Tibial artery (tissue), 4 donors: ENCODE results near the gene JUNB.

Experiments
- DNase-seq, 2 donors: peaks; one replicate each; pipeline ENCODE4 v3.0.0-alpha.2; 2019
- H3K27ac ChIP-seq, 2 donors: fragments of 200-600 bp; sonication (generic) in 1 of 2; 1 replicate in 1 of 2; 2 replicates in 1 of 2; pipeline ENCODE4 v1.5.1; 2018 to 2019; ENCODE audit warnings: mild to moderate bottlenecking in 1 of 2
- H3K27me3 ChIP-seq, 2 donors: fragments of 200-600 bp; sonication (generic) in 1 of 2; one replicate each; pipeline versions ENCODE4 v1.5.1 to v1.6.0; 2016 to 2019
- H3K36me3 ChIP-seq, 3 donors: fragments of 200-600 bp; sonication (generic) in 2 of 3; one replicate each; pipeline ENCODE4 v1.5.1; 2016 to 2019; ENCODE audit warnings: mild to moderate bottlenecking in 2 of 3
- H3K4me1 ChIP-seq, 4 donors: fragments of 200-600 bp; sonication (generic) in 2 of 4; 1 replicate in 3 of 4; 2 replicates in 1 of 4; pipeline ENCODE4 v1.5.1; 2016 to 2019
- H3K4me3 ChIP-seq, 2 donors: fragments of 200-600 bp; sonication (generic) in 1 of 2; 1 replicate in 1 of 2; 2 replicates in 1 of 2; pipeline ENCODE4 v1.5.1; 2018 to 2019; ENCODE audit warnings: mild to moderate bottlenecking in 2 of 2
- H3K9me3 ChIP-seq, 3 donors: fragments of 200-600 bp; sonication (generic) in 1 of 3; one replicate each; pipeline ENCODE4 v1.5.1; 2016 to 2019
- CTCF ChIP-seq, 2 experiments: fragments of 200-600 bp in 1 of 2; fragments of 450-650 bp in 1 of 2; IDR thresholded peaks; one replicate each; pipeline ENCODE4 v1.5.1; 2017 to 2019; ENCODE audit warnings: antibody characterized with exemption in 2 of 2, mild to moderate bottlenecking in 1 of 2, moderate library complexity in 1 of 2
- intact Hi-C: fragments of 100-400 bp; cut with DNase I; formaldehyde crosslinking; loops from one replicate; pipeline ENCODE4 v1.15.0; 2023; ENCODE audit warnings: low total_unique reads

The JUNB gene

GRCh38 chr19:12786952-12787351 is 4.3 kb upstream of the JUNB start:
- Histone ChIP-seq H3K36me3 (peaks cover 0 to 1% (median under 1%) of the 10 kb centered on the region in 3 donors), H3K4me1 (peaks cover 5 to 77% (median 71%) of the 10 kb centered on the region in 4 donors), H3K9me3 (no peaks in the 10 kb centered on the region), H3K27me3 (no peaks in the 10 kb centered on the region), H3K27ac (peak overlapping the region; percentile 98 to 99), H3K4me3 (no peak overlapping the region)
- no peak for TF ChIP-seq CTCF (IDR thresholded peaks at IDR 0.05)
- no peak for DNase-seq
- intact Hi-C loops = no loop called here

- Histone ChIP-seq H3K4me1 (peaks cover 5 to 75% (median 68%) of the 10 kb centered on the region in 4 donors), H3K4me3 (no peak overlapping the region), H3K9me3 (no peaks in the 10 kb centered on the region), H3K27me3 (no peaks in the 10 kb centered on the region), H3K27ac (peak overlapping the region; percentile 98 to 99), H3K36me3 (peaks cover 0 to 6% (median 5%) of the 10 kb centered on the region in 3 donors)
- DNase-seq = no peak
- intact Hi-C loops = no loop called here
- no peak for TF ChIP-seq CTCF (IDR thresholded peaks at IDR 0.05)
Observed at GRCh38 chr19:12787458-12787857, 3.8 kb upstream of the JUNB start.

- Histone ChIP-seq H3K4me3 (peak overlapping the region; percentile 86 to 96), H3K27ac (peak overlapping the region; percentile 98 to 99), H3K27me3 (no peaks in the 10 kb centered on the region), H3K4me1 (peaks cover 5 to 70% (median 63%) of the 10 kb centered on the region in 4 donors), H3K9me3 (no peaks in the 10 kb centered on the region), H3K36me3 (peaks cover 0 to 13% (median 9%) of the 10 kb centered on the region in 3 donors)
- intact Hi-C loops = no loop called here
- DNase-seq = no peak
- TF ChIP-seq CTCF (IDR thresholded peaks at IDR 0.05) = no peak
Observed at GRCh38 chr19:12788042-12788681, 3.1 kb upstream of the JUNB start.

- intact Hi-C loops = no loop called here
- peak; percentile 86 to 93 for DNase-seq
Observed at GRCh38 chr19:12788682-12789097, 2.6 kb upstream of the JUNB start.

GRCh38 chr19:12789098-12789903 is 2.0 kb upstream of the JUNB start:
- Histone ChIP-seq H3K4me1 (peaks cover 0 to 63% (median 58%) of the 10 kb centered on the region in 4 donors), H3K27ac (peak overlapping the region; percentile 98 to 99), H3K36me3 (peaks cover 0 to 13% (median 9%) of the 10 kb centered on the region in 3 donors), H3K9me3 (no peaks in the 10 kb centered on the region), H3K27me3 (no peaks in the 10 kb centered on the region), H3K4me3 (peak overlapping the region; percentile 86 to 96)
- TF ChIP-seq CTCF (IDR thresholded peaks at IDR 0.05) = no peak
- DNase-seq = no peak
- intact Hi-C loops = no loop called here

More at GRCh38 chr19:12788682-12789097, 2.6 kb upstream of the JUNB start:
- Histone ChIP-seq H3K27ac (peak overlapping the region; percentile 98 to 99), H3K4me3 (peak overlapping the region; percentile 86 to 96), H3K36me3 (peaks cover 0 to 13% (median 9%) of the 10 kb centered on the region in 3 donors), H3K27me3 (no peaks in the 10 kb centered on the region), H3K4me1 (peaks cover 4 to 64% (median 58%) of the 10 kb centered on the region in 4 donors), H3K9me3 (no peaks in the 10 kb centered on the region)
- TF ChIP-seq CTCF (IDR thresholded peaks at IDR 0.05) = no peak
